H1 (cell line): Measurements from ENCODE around the gene COA1. TPM values are rescaled to one million over a fixed set of nuclear protein-coding genes. Genes with fewer than 3 reads are reported as not detected.

Experiments
- CTCF ChIA-PET: fragments of 300-600 bp; sonication (Branson Sonifier 250); formaldehyde crosslinking; loops from one replicate; lab custom pipeline; 2021; ENCODE audit not compliant: partially characterized antibody; lab: Charles Lee
- POLR2A ChIA-PET: fragments of 300-600 bp; sonication (Branson Sonifier 250); formaldehyde crosslinking; loops from one replicate; lab custom pipeline; 2021; ENCODE audit warnings: inconsistent platforms; ENCODE audit not compliant: partially characterized antibody; lab: Charles Lee
- DNase-seq, 2 experiments: peaks; one replicate each; pipeline versions ENCODE4 v3.0.0 to v3.0.0-alpha.2; 2010 to 2022; ENCODE audit warnings: low spot score in 2 of 2, low read depth in 1 of 2, mixed read lengths in 1 of 2
- FAIRE-seq: peaks from 2 replicates; lab custom pipeline; 2011; peaks lifted over from hg19 to GRCh38; lab: Jason Lieb, UNC
- H2AFZ ChIP-seq: 2 replicates; pipeline ENCODE4 v1.8.1; 2012; ENCODE audit warnings: low read length, inconsistent platforms
- H2AK5ac ChIP-seq: 2 replicates; pipeline ENCODE4 v1.6.1; 2013; ENCODE audit warnings: low read depth, low read length
- H2BK120ac ChIP-seq: replicated peaks from 2 replicates; pipeline ENCODE3; 2013; ENCODE audit warnings: low read depth, low read length, inconsistent platforms
- H2BK12ac ChIP-seq: 2 replicates; pipeline ENCODE4 v1.6.1; 2013; ENCODE audit warnings: low read depth, low read length
- H2BK15ac ChIP-seq: 2 replicates; pipeline ENCODE4 v1.6.1; 2013; ENCODE audit warnings: low read length
- H2BK20ac ChIP-seq: 2 replicates; pipeline ENCODE4 v1.6.1; 2013; ENCODE audit warnings: low read length
- H2BK5ac ChIP-seq: 2 replicates; pipeline ENCODE4 v1.6.1; 2013; ENCODE audit warnings: low read depth, low read length
- H3K14ac ChIP-seq: 2 replicates; pipeline ENCODE4 v1.6.1; 2013; ENCODE audit warnings: inconsistent platforms; ENCODE audit not compliant: insufficient read length
- H3K18ac ChIP-seq: 2 replicates; pipeline ENCODE4 v1.6.1; 2013; ENCODE audit warnings: low read length; ENCODE audit errors: extremely low read depth
- H3K23ac ChIP-seq: 2 replicates; pipeline ENCODE4 v1.6.1; 2013; ENCODE audit warnings: inconsistent platforms; ENCODE audit not compliant: insufficient read length
- H3K23me2 ChIP-seq: 2 replicates; pipeline ENCODE4 v1.6.1; 2013; ENCODE audit warnings: low read depth, low read length
- H3K27ac ChIP-seq: 2 replicates; pipeline ENCODE4 v1.6.1; 2011; ENCODE audit warnings: low read depth, low read length, inconsistent platforms
- H3K27me3 ChIP-seq, 4 experiments: replicated peaks in 1 of 4; 1 replicate in 1 of 4; 2 replicates in 3 of 4; pipeline versions ENCODE4 v1.6.1 to v1.8.1; 2011 to 2013; ENCODE audit warnings: low read length in 3 of 4, mild to moderate bottlenecking in 3 of 4, inconsistent platforms in 2 of 4, mixed read lengths in 2 of 4, moderate library complexity in 1 of 4; ENCODE audit not compliant: control insufficient read depth in 3 of 4, insufficient read depth in 3 of 4; ENCODE audit errors: extremely low read depth in 1 of 4
- H3K36me3 ChIP-seq, 4 experiments: 2 replicates each; pipeline versions ENCODE4 v1.6.1 to v1.8.1; 2011 to 2013; ENCODE audit warnings: mild to moderate bottlenecking in 4 of 4, low read length in 3 of 4, moderate library complexity in 2 of 4, control low read depth in 1 of 4, inconsistent platforms in 1 of 4; ENCODE audit not compliant: insufficient read depth in 4 of 4, control insufficient read depth in 2 of 4
- H3K4ac ChIP-seq: replicated peaks from 2 replicates; pipeline ENCODE3; 2013; ENCODE audit warnings: low read length, low read depth, mixed read lengths, inconsistent platforms; ENCODE audit not compliant: insufficient read length
- H3K4me1 ChIP-seq, 4 experiments: replicated peaks in 1 of 4; 1 replicate in 1 of 4; 2 replicates in 3 of 4; pipeline versions ENCODE4 v1.6.1 to v1.8.1; 2011 to 2013; ENCODE audit warnings: low read length in 3 of 4, inconsistent platforms in 2 of 4, mixed read lengths in 1 of 4; ENCODE audit not compliant: insufficient read depth in 4 of 4, control insufficient read depth in 3 of 4
- H3K4me2 ChIP-seq, 2 experiments: 2 replicates each; pipeline versions ENCODE4 v1.6.1 to v1.8.1; 2011 to 2013; ENCODE audit warnings: low read depth in 2 of 2, low read length in 2 of 2, control low read depth in 1 of 2, inconsistent platforms in 1 of 2, mild to moderate bottlenecking in 1 of 2; ENCODE audit not compliant: insufficient read depth in 1 of 2
- H3K4me3 ChIP-seq, 4 experiments: fragments of 200-600, 300-600 bp in 1 of 4; sonication (generic), shearing (Covaris generic), sonication (Bioruptor Twin) in 1 of 4; 2 replicates each; pipeline versions ENCODE4 v1.5.1 to v1.8.1; 2011 to 2016; ENCODE audit warnings: low read length in 4 of 4, low read depth in 3 of 4, control low read depth in 2 of 4, inconsistent platforms in 2 of 4, mild to moderate bottlenecking in 2 of 4, mixed read lengths in 1 of 4, moderate library complexity in 1 of 4; ENCODE audit not compliant: insufficient read depth in 2 of 4; ENCODE audit errors: extremely low read depth in 1 of 4
- H3K56ac ChIP-seq: replicated peaks from 2 replicates; pipeline ENCODE3; 2013; ENCODE audit warnings: low read depth, mild to moderate bottlenecking, mixed read lengths, low read length, inconsistent platforms; ENCODE audit not compliant: insufficient read length
- H3K79me1 ChIP-seq: 2 replicates; pipeline ENCODE4 v1.6.1; 2013; ENCODE audit warnings: low read depth, low read length, control low read depth
- H3K79me2 ChIP-seq, 2 experiments: 2 replicates each; pipeline versions ENCODE4 v1.6.1 to v1.8.1; 2012 to 2013; ENCODE audit warnings: low read length in 2 of 2, mild to moderate bottlenecking in 2 of 2, inconsistent platforms in 1 of 2; ENCODE audit not compliant: insufficient read depth in 2 of 2, control insufficient read depth in 1 of 2
- H3K9ac ChIP-seq, 4 experiments: replicated peaks in 1 of 4; 1 replicate in 1 of 4; 2 replicates in 3 of 4; pipeline versions ENCODE4 v1.6.1 to v1.8.1; 2011 to 2013; ENCODE audit warnings: low read depth in 3 of 4, low read length in 3 of 4, control low read depth in 2 of 4, mild to moderate bottlenecking in 2 of 4, moderate library complexity in 2 of 4, inconsistent platforms in 1 of 4; ENCODE audit errors: extremely low read depth in 1 of 4
- H3K9me3 ChIP-seq, 2 experiments: 2 replicates each; pipeline versions ENCODE4 v1.6.1 to v1.8.1; 2012 to 2013; ENCODE audit warnings: mild to moderate bottlenecking in 2 of 2, moderate library complexity in 2 of 2, control low read depth in 1 of 2, inconsistent platforms in 1 of 2, low read depth in 1 of 2, low read length in 1 of 2, mixed read lengths in 1 of 2; ENCODE audit not compliant: insufficient read depth in 2 of 2
- H4K20me1 ChIP-seq, 2 experiments: replicated peaks in 1 of 2; 2 replicates each; pipeline versions ENCODE3 to v1.8.1; 2011 to 2013; ENCODE audit warnings: inconsistent platforms in 2 of 2, low read length in 2 of 2, mild to moderate bottlenecking in 1 of 2; ENCODE audit not compliant: insufficient read depth in 2 of 2, control insufficient read depth in 1 of 2
- H4K5ac ChIP-seq: 2 replicates; pipeline ENCODE4 v1.6.1; 2013; ENCODE audit warnings: low read length, low read depth, mixed read lengths, inconsistent platforms; ENCODE audit not compliant: insufficient read length
- H4K8ac ChIP-seq: 2 replicates; pipeline ENCODE4 v1.8.0; 2013; ENCODE audit warnings: mild to moderate bottlenecking, moderate library complexity, low read length, inconsistent platforms; ENCODE audit not compliant: insufficient read depth; ENCODE audit errors: extremely low read depth
- H4K91ac ChIP-seq: replicated peaks from 2 replicates; pipeline ENCODE3; 2013; ENCODE audit warnings: low read length, mixed read lengths, inconsistent platforms; ENCODE audit not compliant: insufficient read length
- POLR2A ChIP-seq, 2 experiments: IDR thresholded peaks; 1 replicate in 1 of 2; 2 replicates in 1 of 2; pipeline ENCODE4 v1.6.1; 2011; ENCODE audit warnings: low read depth in 2 of 2, low read length in 2 of 2, mild to moderate bottlenecking in 2 of 2; ENCODE audit errors: control extremely low read depth in 1 of 2
- YY1 ChIP-seq: IDR thresholded peaks from 2 replicates; pipeline ENCODE4 v1.6.1; 2011; ENCODE audit warnings: low read depth, mild to moderate bottlenecking, low read length
- WGBS, 2 experiments: shearing (Covaris generic) in 1 of 2; methylation state at CpG; one replicate each; pipeline versions ENCODE4 v1.1.6 to v1.1.7; 2013 to 2015; ENCODE audit warnings: low lambda C conversion rate in 2 of 2, mixed read lengths in 2 of 2, inconsistent platforms in 1 of 2, low coverage in 1 of 2, missing lambda C conversion rate in 1 of 2; ENCODE audit not compliant: insufficient replicate concordance in 2 of 2, insufficient coverage in 1 of 2, insufficient read length in 1 of 2; ENCODE audit errors: extremely low coverage in 1 of 2, missing lambda C conversion rate in 1 of 2; 5-methylcytosine and 5-hydroxymethylcytosine counted together
- polyA plus RNA-seq, 7 experiments: library from polyadenylated mRNA; depleted of rRNA in 3 of 7; stranded (reverse) in 5 of 7; unstranded in 2 of 7; fragments of >200 nt in 5 of 7; fragments of 200-250 nt in 2 of 7; gene quantifications; 1 replicate in 5 of 7; 2 replicates in 1 of 7; 4 replicates in 1 of 7; pipeline versions ENCODE4 v1.2.1 to v1.2.3, GENCODE V29; 2011 to 2013; ENCODE audit warnings: missing spikeins in 2 of 7, mixed read lengths in 2 of 7
- total RNA-seq: library from RNA; stranded (reverse); fragmentation: NEBNext Ultra II Directional; extraction: Animal tissue kit (Norgen Biotek cat#: 25700); gene quantifications from 2 replicates; pipeline ENCODE4 v1.2.1, GENCODE V29; 2021

Gene COA1
- total and polyA plus RNA-seq, 2 of the 8 experiments (the other 6 are each of a cell fraction or from before 2014, with no cell fraction given), result 98.6 to 143 TPM

DNA sequence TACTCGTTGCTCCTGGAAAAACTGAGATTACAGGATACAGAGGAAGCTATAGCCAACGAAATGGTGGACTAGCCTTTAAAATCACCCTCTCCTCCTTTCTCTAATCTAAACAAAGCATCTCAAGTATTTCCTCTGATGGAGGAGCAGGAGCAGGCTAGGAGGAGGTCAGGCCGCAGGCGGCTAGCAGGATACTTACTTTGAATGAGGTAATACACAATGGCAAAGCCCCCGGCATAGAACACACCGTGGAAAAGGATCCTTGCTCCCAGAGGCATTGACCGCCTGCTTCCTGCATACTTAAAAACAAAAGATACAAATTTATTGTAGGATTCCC lies 82.0 kb downstream of the COA1 start:
- WGBS, 2 experiments, result 42% methylated on average over 7 of the region's 7 CpGs; no CpG with 5 or more reads in 1 of the 2 experiments
- Histone ChIP-seq H2BK120ac (no peak overlapping the region), H2BK20ac (no peak overlapping the region), H3K14ac (no peak overlapping the region), H3K4ac (no peak overlapping the region), H3K36me3 (peaks cover 0 to 41% (median 10%) of the 10 kb centered on the region in 4 experiments; a peak in 6 of 8 replicates), H2AK5ac (peak overlapping the region; percentile 92; the same call in 1 of the 2 replicates), H3K56ac (no peak overlapping the region), H3K18ac (peak overlapping the region; percentile 10; the same call in 1 of the 2 replicates), H3K4me3 (no peak overlapping the region), H3K79me1 (peaks cover 10% of the 10 kb centered on the region), H3K4me1 (peaks cover 13 to 23% (median 17%) of the 10 kb centered on the region in 4 experiments), H3K79me2 (peaks cover 0 to 21% of the 10 kb centered on the region in 2 experiments; a peak in 2 of 4 replicates), H3K23ac (no peak overlapping the region), H3K9me3 (no peaks in the 10 kb centered on the region), H4K91ac (no peak overlapping the region), H3K27me3 (no peaks in the 10 kb centered on the region), H4K8ac (no peak overlapping the region), H2AFZ (no peak overlapping the region), H3K9ac (peak overlapping the region in 2 of 4 experiments; percentile 19 to 20; a peak in 3 of 7 replicates), H4K5ac (no peak overlapping the region), H4K20me1 (peaks cover 0 to 2% of the 10 kb centered on the region in 2 experiments), H2BK15ac (no peak overlapping the region), H2BK5ac (peak overlapping the region; percentile 97), H2BK12ac (peak overlapping the region; percentile 97; the same call in 1 of the 2 replicates), H3K23me2 (no peaks in the 10 kb centered on the region; the same call in 1 of the 2 replicates), H3K27ac (peak overlapping the region; percentile 71), H3K4me2 (peak overlapping the region; percentile 14 to 31; a peak in 2 of 4 replicates)
- TF ChIP-seq YY1, result 0 out of 2 replicates have a peak, but pooled peaks have one; percentile 9
- no peak for TF ChIP-seq POLR2A (IDR thresholded peaks at IDR 0.05; ENCODE audit: control extremely low read depth in 1 of 2, low read depth in 2 of 2, low read length in 2 of 2)
- no peak for FAIRE-seq
- DNase-seq, result peak in 1 of 2 experiments; percentile 34
- ChIA-PET POLR2A (interaction anchor here (0.6 to 1.8 kb wide), 6 partner anchors 13 to 196 kb away, joined by 3 to 6 read pairs (median 4); partner anchors contain the start of genes COA1 and STK17A), CTCF (interaction anchor here (1.3 to 3.1 kb wide), 3 partner anchors 53 to 65 kb away, joined by 4 to 12 read pairs (median 10); partner anchors contain the start of gene STK17A)
